Measurements from ENCODE around the gene PLD4. TPM values are rescaled to one million over a fixed set of nuclear protein-coding genes. Genes with fewer than 3 reads are reported as not detected.

The PLD4 gene
- total and polyA plus RNA-seq, 2 of the 8 experiments (the other 6 are each of a cell fraction or from before 2014, with no cell fraction given), result 0.05 TPM; not detected in 1

DNA sequence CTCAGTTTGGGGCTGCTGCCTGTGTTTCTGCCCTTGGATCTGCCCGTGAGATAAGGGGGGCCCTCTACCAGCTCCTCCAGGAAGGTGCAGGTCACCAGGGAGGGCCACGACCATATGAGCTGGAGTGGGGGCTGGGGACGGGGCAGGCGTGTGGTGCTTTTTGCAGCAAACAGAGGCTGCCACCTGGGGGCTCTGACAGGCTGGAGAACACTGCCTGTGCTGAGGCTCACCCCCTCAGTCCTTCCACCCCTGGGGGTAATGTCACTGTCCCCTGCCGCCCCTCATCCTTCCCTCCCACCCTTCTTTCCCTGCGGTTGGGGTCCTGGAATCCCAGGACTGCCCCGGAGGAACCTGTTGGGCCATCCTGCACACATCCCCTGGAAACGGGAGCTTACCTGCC, 3.2 kb downstream of the PLD4 start:
- POLR2A ChIA-PET (ENCODE audit: partially characterized antibody), result no interaction called here
- no peak overlapping the region for H2BK5ac ChIP-seq (ENCODE audit: low read depth, low read length)
- peaks cover 0 to 16% (median 8%) of the 10 kb centered on the region in 4 experiments; a peak in 5 of 7 replicates for H3K4me1 ChIP-seq (replicated peaks in 1 of 4; ENCODE audit: control insufficient read depth in 3 of 4, insufficient read depth in 4 of 4, low read length in 3 of 4)

More for the DNA sequence above, 3.2 kb downstream of the PLD4 start:
- no peak overlapping the region for H2AK5ac ChIP-seq (ENCODE audit: low read depth, low read length)
- H2AFZ ChIP-seq (ENCODE audit: low read length), result no peak overlapping the region
- no peaks in the 10 kb centered on the region; a peak in 1 of 4 replicates for H3K9me3 ChIP-seq (ENCODE audit: insufficient read depth in 2 of 2, low read depth in 1 of 2, low read length in 1 of 2)
- CTCF ChIA-PET (ENCODE audit: partially characterized antibody), result interaction anchor here (0.6 to 2.2 kb wide), 6 partner anchors 9 to 118 kb away, joined by 3 to 8 read pairs (median 4); no protein-coding TSS in a partner anchor
- TF ChIP-seq TAF1 (IDR thresholded peaks at IDR 0.05; ENCODE audit: low read depth, low read length) (no peak), EZH2 (IDR thresholded peaks at IDR 0.05; ENCODE audit: low read depth, low read length, severe bottlenecking) (no peak), RBBP5 (IDR thresholded peaks at IDR 0.05; ENCODE audit: borderline replicate concordance, low read depth, low read length) (no peak), RNF2 (IDR thresholded peaks at IDR 0.05; ENCODE audit: borderline replicate concordance, low read depth, low read length, missing control alignments, poor library complexity, severe bottlenecking) (no peak), EP300 (IDR thresholded peaks at IDR 0.05; ENCODE audit: borderline replicate concordance in 1 of 2, low read depth in 2 of 2, low read length in 2 of 2) (no peak), SIX5 (IDR thresholded peaks at IDR 0.05; ENCODE audit: low read depth, low read length) (no peak), BRCA1 (IDR thresholded peaks at IDR 0.05; ENCODE audit: low read depth, low read length) (no peak)
- no peak overlapping the region for H4K5ac ChIP-seq (ENCODE audit: insufficient read length, low read depth, low read length)
- no peak overlapping the region for H2BK12ac ChIP-seq (ENCODE audit: low read depth, low read length)
- 83% methylated on average over 7 of the region's 8 CpGs; no CpG with 5 or more reads in 1 of the 2 experiments for WGBS, 2 experiments (ENCODE audit: extremely low coverage in 1 of 2, insufficient coverage in 1 of 2, insufficient read length in 1 of 2, insufficient replicate concordance in 2 of 2, low coverage in 1 of 2, low lambda C conversion rate in 2 of 2, missing lambda C conversion rate in 1 of 2)
- no peaks in the 10 kb centered on the region for H3K79me1 ChIP-seq (ENCODE audit: low read depth, low read length)
- H2BK15ac ChIP-seq (ENCODE audit: low read length), result no peak overlapping the region
- H3K56ac ChIP-seq (replicated peaks; ENCODE audit: insufficient read length, low read depth, low read length), result no peak overlapping the region
- H3K23ac ChIP-seq (ENCODE audit: insufficient read length), result no peak overlapping the region
- H3K79me2 ChIP-seq (ENCODE audit: control insufficient read depth in 1 of 2, insufficient read depth in 2 of 2, low read length in 2 of 2), result no peaks in the 10 kb centered on the region
- no peak overlapping the region; the same call in 1 of the 2 replicates for H4K8ac ChIP-seq (ENCODE audit: extremely low read depth, insufficient read depth, low read length)
- no peak overlapping the region for H3K18ac ChIP-seq (ENCODE audit: extremely low read depth, low read length)
- FAIRE-seq, result no peak
- H3K14ac ChIP-seq (ENCODE audit: insufficient read length), result no peak overlapping the region
- H4K91ac ChIP-seq (replicated peaks; ENCODE audit: insufficient read length, low read length), result no peak overlapping the region
- no peak overlapping the region for H3K4me2 ChIP-seq (ENCODE audit: insufficient read depth in 1 of 2, low read depth in 2 of 2, low read length in 2 of 2)
- peaks cover 19 to 35% (median 28%) of the 10 kb centered on the region in 4 experiments for H3K27me3 ChIP-seq (replicated peaks in 1 of 4; ENCODE audit: control insufficient read depth in 3 of 4, extremely low read depth in 1 of 4, insufficient read depth in 3 of 4, low read length in 3 of 4)
- H3K27ac ChIP-seq (ENCODE audit: low read depth, low read length), result no peak overlapping the region
- no peak overlapping the region for H2BK120ac ChIP-seq (replicated peaks; ENCODE audit: low read depth, low read length)
- peaks cover 7% of the 10 kb centered on the region; the same call in 1 of the 2 replicates for H3K23me2 ChIP-seq (ENCODE audit: low read depth, low read length)
- no peak overlapping the region for H3K4me3 ChIP-seq (ENCODE audit: extremely low read depth in 1 of 4, insufficient read depth in 2 of 4, low read depth in 3 of 4, low read length in 4 of 4)
- H3K4ac ChIP-seq (replicated peaks; ENCODE audit: insufficient read length, low read depth, low read length), result no peak overlapping the region
- H4K20me1 ChIP-seq (replicated peaks in 1 of 2; ENCODE audit: control insufficient read depth in 1 of 2, insufficient read depth in 2 of 2, low read length in 2 of 2), result peaks cover 0 to 2% of the 10 kb centered on the region in 2 experiments
- no peak overlapping the region for H3K9ac ChIP-seq (replicated peaks in 1 of 4; ENCODE audit: extremely low read depth in 1 of 4, low read depth in 3 of 4, low read length in 3 of 4)
- no peak overlapping the region for H2BK20ac ChIP-seq (ENCODE audit: low read length)
- no peak for DNase-seq (ENCODE audit: low read depth in 1 of 2, low spot score in 2 of 2)
- peaks cover 0 to 4% (median 0%) of the 10 kb centered on the region in 4 experiments; a peak in 1 of 8 replicates for H3K36me3 ChIP-seq (ENCODE audit: control insufficient read depth in 2 of 4, insufficient read depth in 4 of 4, low read length in 3 of 4)

All from H1 (cell line).